ENCODE data around the gene SLC6A2. TPM values are rescaled to one million over a fixed set of nuclear protein-coding genes. Genes with fewer than 3 reads are reported as not detected.

The SLC6A2 gene
- total and polyA plus RNA-seq, 8 donors = 0.13 to 0.73 TPM; not detected in 6

DNA sequence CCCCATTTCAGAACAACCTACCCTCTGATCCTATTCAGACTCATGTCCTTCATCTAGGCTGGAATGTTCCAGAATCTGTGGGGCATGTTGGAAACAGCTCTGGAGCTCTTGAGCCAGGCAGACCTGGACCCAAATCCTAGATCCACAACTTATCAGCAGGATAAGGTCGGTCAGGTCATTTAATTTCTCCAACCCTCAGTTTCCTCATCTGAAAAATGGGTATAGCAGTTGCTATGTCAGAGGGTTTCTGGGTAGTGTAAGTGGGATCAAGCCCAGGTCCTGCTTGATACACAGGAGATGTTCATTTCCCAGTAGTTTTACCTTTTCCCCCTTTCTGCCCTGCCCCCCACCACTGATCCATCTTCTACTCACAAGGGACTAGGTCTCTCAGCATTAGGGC, 12.0 kb downstream of the SLC6A2 start:
- Histone ChIP-seq H3K9me3 (peaks cover 0 to 8% (median 0%) of the 10 kb centered on the region in 4 donors), H3K4me1 (no peaks in the 10 kb centered on the region), H3K4me3 (no peak overlapping the region), H3K27ac (no peak overlapping the region), H3K36me3 (no peaks in the 10 kb centered on the region), H3K27me3 (peaks cover 0 to 4% (median 0%) of the 10 kb centered on the region in 3 donors)
- intact Hi-C loops (cut with DNase I; ENCODE audit: low total_unique reads) = no loop called here
- 73 to 100% (median 82%) methylated on average over 1 of the region's 1 CpG for WGBS, 5 donors
- DNase-seq = no peak
- TF ChIP-seq POLR2AphosphoS5 (IDR thresholded peaks at IDR 0.05) = no peak
- no peak for TF ChIP-seq EP300 (IDR thresholded peaks at IDR 0.05)
- no peak for TF ChIP-seq POLR2A (IDR thresholded peaks at IDR 0.05)
- TF ChIP-seq, protein P1, sequence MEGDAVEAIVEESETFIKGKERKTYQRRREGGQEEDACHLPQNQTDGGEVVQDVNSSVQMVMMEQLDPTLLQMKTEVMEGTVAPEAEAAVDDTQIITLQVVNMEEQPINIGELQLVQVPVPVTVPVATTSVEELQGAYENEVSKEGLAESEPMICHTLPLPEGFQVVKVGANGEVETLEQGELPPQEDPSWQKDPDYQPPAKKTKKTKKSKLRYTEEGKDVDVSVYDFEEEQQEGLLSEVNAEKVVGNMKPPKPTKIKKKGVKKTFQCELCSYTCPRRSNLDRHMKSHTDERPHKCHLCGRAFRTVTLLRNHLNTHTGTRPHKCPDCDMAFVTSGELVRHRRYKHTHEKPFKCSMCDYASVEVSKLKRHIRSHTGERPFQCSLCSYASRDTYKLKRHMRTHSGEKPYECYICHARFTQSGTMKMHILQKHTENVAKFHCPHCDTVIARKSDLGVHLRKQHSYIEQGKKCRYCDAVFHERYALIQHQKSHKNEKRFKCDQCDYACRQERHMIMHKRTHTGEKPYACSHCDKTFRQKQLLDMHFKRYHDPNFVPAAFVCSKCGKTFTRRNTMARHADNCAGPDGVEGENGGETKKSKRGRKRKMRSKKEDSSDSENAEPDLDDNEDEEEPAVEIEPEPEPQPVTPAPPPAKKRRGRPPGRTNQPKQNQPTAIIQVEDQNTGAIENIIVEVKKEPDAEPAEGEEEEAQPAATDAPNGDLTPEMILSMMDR (IDR thresholded peaks at IDR 0.05) = no peak

DNA sequence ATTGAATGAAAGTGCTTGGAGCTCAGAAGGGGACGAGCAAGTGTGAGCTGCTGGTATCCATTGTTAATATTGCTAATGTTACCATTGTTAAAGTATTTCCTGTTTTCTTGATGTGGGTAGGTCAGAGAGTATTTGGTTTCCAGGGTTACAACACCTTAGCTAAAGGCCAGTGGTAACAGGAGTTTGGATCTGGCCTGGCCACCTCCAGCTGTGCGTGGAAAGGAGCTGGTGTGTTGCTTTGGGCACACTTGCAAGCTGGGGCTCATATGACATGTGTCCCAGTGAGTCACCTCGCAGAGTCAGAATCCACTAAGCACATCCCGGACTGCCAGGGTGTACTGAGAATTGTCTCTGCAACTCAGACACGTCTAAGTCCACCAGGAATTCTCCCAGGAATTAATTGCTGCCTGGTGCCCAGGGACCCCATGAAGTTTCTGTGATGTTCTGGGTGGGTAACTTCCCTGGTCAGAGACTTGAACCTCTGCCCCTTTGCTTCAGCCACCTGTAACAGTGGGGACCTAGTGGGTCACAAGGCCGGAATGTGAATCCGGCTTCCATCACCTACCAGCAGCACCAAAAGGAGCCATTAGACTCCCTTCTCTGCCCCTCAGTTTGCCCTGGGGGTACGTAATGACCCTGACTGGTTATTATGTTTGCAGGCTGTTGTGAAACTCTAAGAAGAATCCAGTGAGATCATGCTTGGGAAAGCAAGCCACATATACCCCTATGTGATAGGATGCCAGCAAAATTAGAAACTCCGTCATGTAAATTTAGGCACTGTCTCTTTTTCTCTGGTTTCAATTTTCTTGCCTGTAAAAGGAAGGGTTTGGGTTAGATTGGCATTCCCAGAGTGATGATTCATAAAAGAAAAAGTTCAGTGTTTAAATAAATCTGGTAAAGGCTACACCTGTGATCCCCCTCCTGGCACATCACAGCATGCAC, 12.8 kb downstream of the SLC6A2 start:
- Histone ChIP-seq H3K27ac (no peak overlapping the region), H3K4me3 (no peak overlapping the region), H3K36me3 (no peaks in the 10 kb centered on the region), H3K9me3 (peaks cover 0 to 4% (median 0%) of the 10 kb centered on the region in 4 donors), H3K4me1 (no peaks in the 10 kb centered on the region), H3K27me3 (peaks cover 0 to 4% (median 0%) of the 10 kb centered on the region in 3 donors)
- TF ChIP-seq POLR2A (IDR thresholded peaks at IDR 0.05) (no peak), POLR2AphosphoS5 (IDR thresholded peaks at IDR 0.05) (no peak), EP300 (IDR thresholded peaks at IDR 0.05) (no peak)
- TF ChIP-seq, protein P1 (IDR thresholded peaks at IDR 0.05) = no peak
- no peak for DNase-seq
- WGBS, 5 donors = 60 to 67% (median 65%) methylated on average over 6 to 9 of the region's 9 CpGs
- intact Hi-C loops (cut with DNase I; ENCODE audit: low total_unique reads) = no loop called here

DNA sequence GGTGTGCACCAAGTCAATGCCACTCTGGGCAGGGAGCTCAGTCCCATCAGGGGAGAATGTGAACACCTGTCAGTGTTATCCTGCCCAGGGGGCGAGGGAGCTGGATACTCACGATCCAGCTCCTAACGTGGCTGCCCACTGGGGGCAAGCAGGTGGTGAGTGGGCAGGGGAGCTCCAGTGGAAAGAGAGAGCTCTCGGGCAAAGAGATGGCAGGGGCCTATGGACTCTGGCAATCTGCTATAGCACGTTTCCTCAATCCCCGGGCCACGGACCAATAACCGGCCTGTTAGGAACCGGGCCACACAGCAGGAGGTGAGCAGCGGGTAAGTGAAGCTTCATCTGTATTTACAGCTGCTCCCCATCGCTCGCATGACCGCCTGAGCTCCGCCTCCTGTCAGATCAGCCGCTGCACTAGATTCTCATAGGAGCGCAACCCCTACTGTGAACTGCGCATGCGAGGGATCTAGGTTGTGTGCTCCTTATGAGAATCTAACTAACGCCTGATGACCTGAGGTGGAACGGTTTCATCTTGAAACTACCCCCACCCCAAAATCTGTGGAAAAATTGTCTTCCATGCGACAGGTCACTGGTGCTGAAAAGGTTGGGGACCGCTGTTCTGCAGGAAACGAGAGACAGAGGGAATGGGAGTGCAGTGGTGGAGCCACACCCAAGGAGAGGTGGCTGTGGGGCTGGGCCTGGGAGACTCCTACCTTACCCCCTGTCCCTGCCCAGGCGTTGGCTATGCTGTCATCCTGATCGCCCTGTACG, 15.6 kb downstream of the SLC6A2 start:
- DNase-seq = no peak
- Histone ChIP-seq H3K27me3 (no peaks in the 10 kb centered on the region), H3K4me1 (no peaks in the 10 kb centered on the region), H3K9me3 (no peaks in the 10 kb centered on the region), H3K27ac (no peak overlapping the region), H3K36me3 (no peaks in the 10 kb centered on the region), H3K4me3 (no peak overlapping the region)
- no peak for TF ChIP-seq POLR2A (IDR thresholded peaks at IDR 0.05)
- no peak for TF ChIP-seq POLR2AphosphoS5 (IDR thresholded peaks at IDR 0.05)
- TF ChIP-seq, protein P1 (IDR thresholded peaks at IDR 0.05) = no peak
- TF ChIP-seq EP300 (IDR thresholded peaks at IDR 0.05) = no peak
- intact Hi-C loops (cut with DNase I; ENCODE audit: low total_unique reads) = no loop called here
- WGBS, 5 donors = 87 to 94% (median 90%) methylated on average over 26 of the region's 26 CpGs

DNA sequence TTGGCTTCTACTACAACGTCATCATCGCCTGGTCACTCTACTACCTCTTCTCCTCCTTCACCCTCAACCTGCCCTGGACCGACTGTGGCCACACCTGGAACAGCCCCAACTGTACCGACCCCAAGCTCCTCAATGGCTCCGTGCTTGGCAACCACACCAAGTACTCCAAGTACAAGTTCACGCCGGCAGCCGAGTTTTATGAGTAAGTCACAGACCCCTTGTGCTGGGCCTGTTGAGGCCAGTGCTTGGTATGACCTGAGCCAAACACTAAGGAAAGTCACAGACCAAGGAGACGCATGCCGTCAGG, 16.1 kb downstream of the SLC6A2 start:
- WGBS, 5 donors = 91 to 95% (median 93%) methylated on average over 10 of the region's 10 CpGs
- Histone ChIP-seq H3K4me1 (no peaks in the 10 kb centered on the region), H3K27me3 (no peaks in the 10 kb centered on the region), H3K27ac (no peak overlapping the region), H3K9me3 (no peaks in the 10 kb centered on the region), H3K4me3 (no peak overlapping the region), H3K36me3 (no peaks in the 10 kb centered on the region)
- intact Hi-C loops (cut with DNase I; ENCODE audit: low total_unique reads) = no loop called here
- TF ChIP-seq, protein P1 (IDR thresholded peaks at IDR 0.05) = no peak
- TF ChIP-seq POLR2AphosphoS5 (IDR thresholded peaks at IDR 0.05) = no peak
- TF ChIP-seq EP300 (IDR thresholded peaks at IDR 0.05) = no peak
- no peak for TF ChIP-seq POLR2A (IDR thresholded peaks at IDR 0.05)
- DNase-seq = no peak
